ENCODE results near the gene ZNF518B. TPM values are rescaled to one million over a fixed set of nuclear protein-coding genes. Genes with fewer than 3 reads are reported as not detected.

Gene ZNF518B
- total RNA-seq, 1 donor from 2014 or later: 22.9 TPM

DNA sequence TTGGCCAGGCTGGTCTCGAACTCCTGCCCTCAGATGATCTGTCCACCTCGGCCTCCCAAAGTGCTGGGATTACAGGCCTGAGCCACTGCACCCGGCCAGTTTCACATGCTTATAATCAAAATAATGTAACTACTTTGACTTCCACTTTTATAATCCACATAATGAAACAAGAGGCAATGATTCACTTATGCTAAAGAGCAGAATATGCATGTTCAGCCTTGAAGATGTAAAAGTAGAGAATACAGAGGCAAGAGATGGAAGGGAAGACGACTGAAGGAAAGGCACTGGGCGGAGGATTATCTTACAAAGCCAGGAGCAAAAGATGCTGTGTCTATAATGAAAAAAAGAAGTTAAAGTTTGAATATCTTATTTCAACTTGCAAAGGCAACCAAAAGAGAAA, 13.3 kb upstream of the ZNF518B start:
- no peaks in the 10 kb centered on the region for H3K9me3 Mint-ChIP-seq
- no peak for DNase-seq
- intact Hi-C loops (cut with micrococcal nuclease): no loop called here

GRCh38 chr4:10466161-10466560, 8.9 kb upstream of the ZNF518B start:
- intact Hi-C loops (cut with micrococcal nuclease): loop anchor here (10.0 kb wide), 1 partner anchor 189 kb away; no protein-coding TSS in a partner anchor
- H3K27ac Mint-ChIP-seq: no peak overlapping the region
- H3K4me3 Mint-ChIP-seq: no peak overlapping the region
- peaks cover 12% of the 10 kb centered on the region for H3K9me3 Mint-ChIP-seq
- no peaks in the 10 kb centered on the region for H3K36me3 Mint-ChIP-seq (ENCODE audit: low read depth)
- DNase-seq: no peak
- H3K4me1 Mint-ChIP-seq: peaks cover 8% of the 10 kb centered on the region
- H3K27me3 Mint-ChIP-seq: peaks cover 42% of the 10 kb centered on the region

More for the DNA sequence above, 13.3 kb upstream of the ZNF518B start:
- Mint-ChIP-seq H3K27me3 (peaks cover 14% of the 10 kb centered on the region), H3K4me3 (no peak overlapping the region), H3K36me3 (ENCODE audit: low read depth) (no peaks in the 10 kb centered on the region), H3K27ac (no peak overlapping the region), H3K4me1 (no peaks in the 10 kb centered on the region)

DNA sequence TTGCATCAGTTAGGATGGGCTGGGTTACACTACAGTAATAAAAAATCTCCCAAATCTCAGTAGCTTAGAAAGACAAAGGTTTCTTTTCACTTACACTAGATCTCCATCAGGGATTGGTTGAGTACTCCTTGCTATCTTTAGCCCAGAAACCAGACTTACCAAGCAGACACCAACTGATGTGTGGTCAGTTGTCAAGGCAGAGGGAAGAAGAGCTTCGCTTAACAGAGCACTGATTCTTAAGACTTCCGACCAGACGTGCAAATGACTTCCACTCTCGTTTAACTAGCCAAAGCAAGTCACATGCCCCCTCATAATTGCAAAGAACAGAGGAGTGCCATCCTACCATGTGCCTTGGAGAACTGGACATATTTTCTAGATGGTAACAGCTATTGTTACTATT, 5.7 kb upstream of the ZNF518B start:
- Mint-ChIP-seq H3K9me3 (peaks cover 22% of the 10 kb centered on the region), H3K27ac (no peak overlapping the region), H3K36me3 (ENCODE audit: low read depth) (peaks cover 2% of the 10 kb centered on the region), H3K27me3 (peaks cover 41% of the 10 kb centered on the region), H3K4me3 (no peak overlapping the region), H3K4me1 (peaks cover 24% of the 10 kb centered on the region)
- intact Hi-C loops (cut with micrococcal nuclease): loop anchor here (5.0 to 10.0 kb wide), 4 partner anchors 84 to 281 kb away; no protein-coding TSS in a partner anchor
- DNase-seq: no peak

DNA sequence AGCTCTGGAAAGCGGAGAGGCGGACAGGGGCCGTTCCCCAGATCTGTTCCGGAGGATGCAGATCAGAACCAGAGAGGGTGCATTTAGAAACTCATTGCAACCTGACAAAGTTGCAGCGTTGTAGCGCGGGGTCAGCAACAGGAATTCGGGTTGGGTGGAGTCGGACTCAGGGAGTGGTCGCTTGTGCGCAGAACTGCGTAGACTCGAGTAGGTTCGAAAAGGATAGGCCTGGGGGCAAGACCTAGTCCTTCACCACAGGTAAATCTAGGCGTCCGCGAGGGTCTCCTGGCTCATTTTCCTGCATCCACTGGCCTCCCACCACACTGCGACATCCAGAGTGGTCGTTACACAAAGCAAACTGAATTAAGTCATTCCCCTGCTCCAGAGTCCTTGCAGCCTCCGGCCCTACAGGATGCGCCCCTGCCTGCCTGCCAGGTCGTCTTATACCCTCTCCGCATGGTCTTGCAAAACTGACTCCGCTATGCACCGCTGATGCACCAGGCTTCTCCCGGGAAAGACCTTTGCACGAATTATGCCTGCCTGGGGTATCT, 4.7 kb upstream of the ZNF518B start:
- peak overlapping the region; percentile 84 for H3K4me3 Mint-ChIP-seq
- peaks cover 28% of the 10 kb centered on the region for H3K4me1 Mint-ChIP-seq
- no peak for DNase-seq
- H3K27me3 Mint-ChIP-seq: peaks cover 37% of the 10 kb centered on the region
- peaks cover 23% of the 10 kb centered on the region for H3K9me3 Mint-ChIP-seq
- peaks cover 2% of the 10 kb centered on the region for H3K36me3 Mint-ChIP-seq (ENCODE audit: low read depth)
- no peak overlapping the region for H3K27ac Mint-ChIP-seq
- intact Hi-C loops (cut with micrococcal nuclease): loop anchor here (5.0 to 10.0 kb wide), 4 partner anchors 85 to 280 kb away; no protein-coding TSS in a partner anchor

- intact Hi-C loops (cut with micrococcal nuclease): loop anchor here (5.0 to 10.0 kb wide), 4 partner anchors 86 to 279 kb away; no protein-coding TSS in a partner anchor
- peaks cover 37% of the 10 kb centered on the region for H3K27me3 Mint-ChIP-seq
- H3K9me3 Mint-ChIP-seq: peaks cover 23% of the 10 kb centered on the region
- peak; percentile 95 for DNase-seq
- peaks cover 2% of the 10 kb centered on the region for H3K36me3 Mint-ChIP-seq (ENCODE audit: low read depth)
- peak overlapping the region; percentile 84 for H3K4me3 Mint-ChIP-seq
- peaks cover 30% of the 10 kb centered on the region for H3K4me1 Mint-ChIP-seq
- H3K27ac Mint-ChIP-seq: peak overlapping the region; percentile 22
Observed at GRCh38 chr4:10461091-10461849, 4.0 kb upstream of the ZNF518B start.

GRCh38 chr4:10460313-10461047, 3.3 kb upstream of the ZNF518B start:
- peak; percentile 63 for DNase-seq
- no peak overlapping the region for H3K27ac Mint-ChIP-seq
- H3K36me3 Mint-ChIP-seq (ENCODE audit: low read depth): peaks cover 2% of the 10 kb centered on the region
- peaks cover 23% of the 10 kb centered on the region for H3K9me3 Mint-ChIP-seq
- H3K27me3 Mint-ChIP-seq: peaks cover 35% of the 10 kb centered on the region
- intact Hi-C loops (cut with micrococcal nuclease): loop anchor here (5.0 to 10.0 kb wide), 4 partner anchors 87 to 278 kb away; no protein-coding TSS in a partner anchor
- peak overlapping the region; percentile 39 for H3K4me3 Mint-ChIP-seq
- H3K4me1 Mint-ChIP-seq: peaks cover 35% of the 10 kb centered on the region

DNA sequence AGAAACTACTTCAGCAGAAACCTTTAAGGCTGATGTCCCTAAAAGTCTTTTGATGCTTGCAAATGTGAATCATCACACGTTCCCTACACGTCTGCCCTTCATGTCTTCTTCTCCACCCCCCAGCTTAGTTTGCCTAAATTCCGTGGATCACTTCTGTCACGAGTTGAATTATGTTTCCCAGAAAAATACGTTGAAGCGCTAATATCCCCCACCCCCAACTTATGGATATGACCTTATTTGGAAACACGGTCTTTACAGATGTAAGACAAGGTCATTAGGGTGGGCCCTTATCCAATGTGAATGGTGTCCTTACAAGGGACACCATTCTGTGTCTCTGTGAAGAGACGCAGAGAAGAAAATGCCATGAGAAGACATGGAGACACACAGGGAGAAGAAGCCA, 2.1 kb upstream of the ZNF518B start:
- H3K9me3 Mint-ChIP-seq: peaks cover 26% of the 10 kb centered on the region

DNA sequence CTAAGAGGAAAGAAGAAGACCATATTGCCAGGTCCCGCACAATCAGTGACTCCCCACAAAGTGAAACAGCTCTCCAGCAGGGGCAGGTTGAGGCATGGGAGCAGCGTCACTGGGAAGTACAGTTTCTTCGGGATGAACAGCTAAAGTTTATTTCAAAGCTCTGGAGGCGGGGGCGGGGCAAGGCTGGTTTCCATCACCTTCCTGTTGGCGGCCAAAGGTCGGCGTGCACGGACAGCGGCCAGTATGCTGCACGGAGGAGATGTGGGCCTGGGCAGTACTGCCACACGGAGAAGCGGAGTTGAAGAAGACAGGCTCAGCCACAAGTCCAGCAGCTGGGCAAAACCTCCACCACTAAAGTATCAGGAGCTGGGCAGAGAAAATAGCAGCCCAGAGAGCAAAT, 951 bp upstream of the ZNF518B start:
- Mint-ChIP-seq H3K9me3 (peaks cover 28% of the 10 kb centered on the region), H3K4me3 (peak overlapping the region; percentile 68), H3K36me3 (ENCODE audit: low read depth) (peaks cover 21% of the 10 kb centered on the region), H3K4me1 (peaks cover 45% of the 10 kb centered on the region), H3K27ac (no peak overlapping the region), H3K27me3 (peaks cover 24% of the 10 kb centered on the region)
- intact Hi-C loops (cut with micrococcal nuclease): loop anchor here (5.0 kb wide), 3 partner anchors 296 to 856 kb away; no protein-coding TSS in a partner anchor
- DNase-seq: no peak

More for the DNA sequence above, 2.1 kb upstream of the ZNF518B start:
- H3K36me3 Mint-ChIP-seq (ENCODE audit: low read depth): peaks cover 12% of the 10 kb centered on the region
- no peak overlapping the region for H3K27ac Mint-ChIP-seq
- H3K4me1 Mint-ChIP-seq: peaks cover 43% of the 10 kb centered on the region
- no peak overlapping the region for H3K4me3 Mint-ChIP-seq
- peaks cover 28% of the 10 kb centered on the region for H3K27me3 Mint-ChIP-seq
- intact Hi-C loops (cut with micrococcal nuclease): loop anchor here (5.0 kb wide), 3 partner anchors 297 to 857 kb away; no protein-coding TSS in a partner anchor
- no peak for DNase-seq

DNA sequence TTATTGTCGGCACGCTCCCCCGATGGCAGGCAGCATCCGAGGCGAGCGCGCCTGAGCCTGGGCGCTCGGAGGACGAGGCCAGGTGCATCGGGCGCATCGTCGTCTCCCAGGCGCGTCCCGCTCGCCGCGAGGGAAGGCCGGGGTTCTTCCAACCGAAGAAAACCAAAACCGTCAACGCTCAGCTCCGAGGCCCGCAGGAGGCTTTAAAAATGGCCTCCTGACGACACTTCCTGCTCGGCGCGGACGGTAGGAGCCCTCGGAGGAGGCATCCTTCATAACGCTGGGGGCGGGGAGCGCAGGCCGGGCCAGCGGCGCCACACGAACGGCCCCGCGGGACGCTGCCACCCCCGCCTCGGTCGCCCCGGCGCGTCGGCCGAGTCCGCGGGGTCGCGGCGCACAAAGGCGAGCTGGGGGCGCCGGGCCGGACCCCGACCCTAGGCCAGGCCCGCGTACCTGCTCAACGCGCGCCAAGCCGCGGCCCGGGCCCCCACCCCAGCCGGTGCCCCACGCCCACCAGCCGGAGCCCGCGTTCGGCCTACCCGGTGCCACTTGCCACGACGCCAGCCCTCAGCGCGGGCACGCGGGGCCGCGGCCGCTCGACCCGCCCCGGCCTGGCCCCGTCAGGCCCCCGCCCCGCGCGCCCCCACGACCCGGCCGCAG, 501 bp downstream of the ZNF518B start:
- Mint-ChIP-seq H3K27ac (peak overlapping the region; percentile 89), H3K4me3 (peak overlapping the region; percentile 86), H3K27me3 (peaks cover 11% of the 10 kb centered on the region), H3K36me3 (ENCODE audit: low read depth) (peaks cover 36% of the 10 kb centered on the region), H3K4me1 (peaks cover 43% of the 10 kb centered on the region), H3K9me3 (peaks cover 24% of the 10 kb centered on the region)
- intact Hi-C loops (cut with micrococcal nuclease): loop anchor here (2.0 to 5.0 kb wide), 4 partner anchors 294 to 854 kb away; partner anchors contain the start of gene WDR1
- peak; percentile 89 for DNase-seq

DNA sequence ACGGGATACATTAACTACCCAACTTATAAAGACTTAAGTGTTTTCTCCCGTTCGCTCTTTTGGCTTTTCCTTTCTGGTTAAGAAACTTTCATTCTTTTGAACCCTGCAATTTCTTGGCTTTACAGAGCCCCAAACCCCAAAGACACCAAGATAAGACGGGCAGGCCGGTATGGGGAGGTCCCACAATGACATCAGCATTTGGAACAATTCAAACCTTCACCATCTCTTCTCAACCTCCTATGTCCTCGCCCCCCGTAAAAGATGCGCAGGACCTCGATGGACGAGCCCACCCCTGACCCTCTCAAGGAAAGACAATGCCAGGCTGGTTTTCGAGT, 999 bp downstream of the ZNF518B start:
- H3K27me3 Mint-ChIP-seq: peaks cover 7% of the 10 kb centered on the region
- H3K4me3 Mint-ChIP-seq: peak overlapping the region; percentile 86
- DNase-seq: no peak
- H3K4me1 Mint-ChIP-seq: peaks cover 39% of the 10 kb centered on the region
- peak overlapping the region; percentile 89 for H3K27ac Mint-ChIP-seq
- H3K36me3 Mint-ChIP-seq (ENCODE audit: low read depth): peaks cover 39% of the 10 kb centered on the region
- intact Hi-C loops (cut with micrococcal nuclease): loop anchor here (2.0 to 5.0 kb wide), 4 partner anchors 294 to 854 kb away; partner anchors contain the start of gene WDR1
- H3K9me3 Mint-ChIP-seq: peaks cover 24% of the 10 kb centered on the region

GRCh38 chr4:10455133-10455532, 2.1 kb downstream of the ZNF518B start:
- Mint-ChIP-seq H3K36me3 (ENCODE audit: low read depth) (peaks cover 47% of the 10 kb centered on the region), H3K27me3 (peaks cover 7% of the 10 kb centered on the region), H3K27ac (no peak overlapping the region), H3K4me3 (peak overlapping the region; percentile 13), H3K4me1 (peaks cover 34% of the 10 kb centered on the region), H3K9me3 (peaks cover 26% of the 10 kb centered on the region)
- DNase-seq: no peak
- intact Hi-C loops (cut with micrococcal nuclease): loop anchor here (5.0 kb wide), 3 partner anchors 293 to 853 kb away; no protein-coding TSS in a partner anchor

- no peak for DNase-seq
- intact Hi-C loops (cut with micrococcal nuclease): loop anchor here (5.0 kb wide), 3 partner anchors 292 to 852 kb away; no protein-coding TSS in a partner anchor
- peaks cover 33% of the 10 kb centered on the region for H3K4me1 Mint-ChIP-seq
- H3K27ac Mint-ChIP-seq: no peak overlapping the region
- H3K4me3 Mint-ChIP-seq: no peak overlapping the region
- peaks cover 28% of the 10 kb centered on the region for H3K9me3 Mint-ChIP-seq
- peaks cover 7% of the 10 kb centered on the region for H3K27me3 Mint-ChIP-seq
- H3K36me3 Mint-ChIP-seq (ENCODE audit: low read depth): peaks cover 51% of the 10 kb centered on the region
Observed at GRCh38 chr4:10454726-10455125, 2.5 kb downstream of the ZNF518B start.

DNA sequence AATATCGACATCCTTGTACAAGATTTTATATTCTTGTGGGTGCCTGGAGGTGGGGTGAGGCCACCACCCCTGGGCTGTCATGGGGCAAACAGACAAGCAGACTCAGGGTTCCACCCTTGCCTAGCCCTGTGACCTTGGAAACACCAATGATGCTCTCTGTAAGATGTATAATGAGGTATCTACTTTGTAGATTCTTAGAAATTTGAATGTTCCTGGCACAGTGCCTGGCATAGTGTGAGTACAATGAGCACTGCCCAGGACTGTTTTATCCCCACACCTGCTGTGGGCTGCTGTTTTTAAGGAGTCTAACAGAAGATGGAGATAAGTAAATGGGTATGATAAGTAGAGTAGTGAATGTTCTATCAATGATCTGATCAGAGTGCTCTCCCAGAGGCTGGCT, 3.1 kb downstream of the ZNF518B start:
- H3K4me1 Mint-ChIP-seq: peaks cover 28% of the 10 kb centered on the region
- H3K27ac Mint-ChIP-seq: peak overlapping the region; percentile 37
- H3K27me3 Mint-ChIP-seq: peaks cover 4% of the 10 kb centered on the region
- peaks cover 33% of the 10 kb centered on the region for H3K9me3 Mint-ChIP-seq
- peaks cover 57% of the 10 kb centered on the region for H3K36me3 Mint-ChIP-seq (ENCODE audit: low read depth)
- no peak for DNase-seq
- intact Hi-C loops (cut with micrococcal nuclease): no loop called here
- no peak overlapping the region for H3K4me3 Mint-ChIP-seq

Measured in activated CD4-positive, alpha-beta T cell treated with anti-CD3 and anti-CD28 coated beads, Interleukin-2, amount 10 ng/mL, durations not matched to agents 24 days and 14 days (primary cell).